HepG2 (cell line): ENCODE data around the gene PPA1. TPM values are rescaled to one million over a fixed set of nuclear protein-coding genes. Genes with fewer than 3 reads are reported as not detected.

Experiments
- ARID5B ChIP-seq: IDR thresholded peaks from 2 replicates; pipeline ENCODE4 v1.4.0; 2020; ENCODE audit warnings: mild to moderate bottlenecking, missing genetic modification reagents
- DDIT3 ChIP-seq: sonication (generic); formaldehyde crosslinking; IDR thresholded peaks from 2 replicates; pipeline ENCODE4 v1.4.0; 2020; ENCODE audit warnings: mild to moderate bottlenecking, missing genetic modification reagents
- ELK4 ChIP-seq: sonication (generic); formaldehyde crosslinking; IDR thresholded peaks from 2 replicates; pipeline ENCODE4 v1.9.0; 2021; ENCODE audit warnings: missing genetic modification reagents, borderline replicate concordance
- IKZF1 ChIP-seq: fragments of 450-650 bp; IDR thresholded peaks from 2 replicates; pipeline ENCODE4 v1.7.1; 2016
- MED8 ChIP-seq: sonication (generic); formaldehyde crosslinking; IDR thresholded peaks from 2 replicates; pipeline ENCODE4 v1.8.1; 2023; ENCODE audit warnings: mild to moderate bottlenecking, missing genetic modification reagents; ENCODE audit not compliant: insufficient replicate concordance
- NBN ChIP-seq: fragments of 450-650 bp; conservative IDR thresholded peaks from 2 replicates; pipeline ENCODE4 v1.6.1; 2017
- NFATC3 ChIP-seq: sonication (generic); formaldehyde crosslinking; IDR thresholded peaks from 2 replicates; pipeline ENCODE4 v1.5.1; 2020; ENCODE audit warnings: mild to moderate bottlenecking, missing genetic modification reagents
- POLR2A ChIP-seq, 2 experiments: IDR thresholded peaks; 2 replicates each; pipeline ENCODE4 v1.6.1; 2011; ENCODE audit warnings: low read depth in 2 of 2, low read length in 2 of 2, mild to moderate bottlenecking in 1 of 2, moderate library complexity in 1 of 2; ENCODE audit not compliant: insufficient read depth in 1 of 2
- TCF7 ChIP-seq: sonication (generic); IDR thresholded peaks from 2 replicates; pipeline ENCODE4 v1.6.1; 2016; ENCODE audit warnings: antibody characterized with exemption, low read depth
- TIGD3 ChIP-seq: sonication (generic); formaldehyde crosslinking; IDR thresholded peaks from 2 replicates; pipeline ENCODE4 v1.5.1; 2020; ENCODE audit warnings: mild to moderate bottlenecking, missing genetic modification reagents, borderline replicate concordance
- ZKSCAN5 ChIP-seq: sonication (generic); formaldehyde crosslinking; IDR thresholded peaks from 2 replicates; pipeline ENCODE4 v1.5.1; 2020; ENCODE audit warnings: mild to moderate bottlenecking, missing genetic modification reagents
- ZNF207 ChIP-seq: fragments of 450-650 bp; IDR thresholded peaks from 2 replicates; pipeline ENCODE4 v1.6.1; 2016; ENCODE audit warnings: antibody characterized with exemption, borderline replicate concordance
- ZNF276 ChIP-seq: sonication (generic); formaldehyde crosslinking; IDR thresholded peaks from 2 replicates; pipeline ENCODE4 v1.4.0; 2020; ENCODE audit warnings: mild to moderate bottlenecking, low read depth, missing genetic modification reagents
- ZNF441 ChIP-seq: sonication (generic); formaldehyde crosslinking; IDR thresholded peaks from 2 replicates; pipeline ENCODE4 v1.7.0; 2021; ENCODE audit warnings: missing genetic modification reagents, borderline replicate concordance
- ZNF468 ChIP-seq: sonication (generic); formaldehyde crosslinking; IDR thresholded peaks from 2 replicates; pipeline ENCODE4 v1.8.0; 2022; ENCODE audit warnings: mild to moderate bottlenecking, moderate library complexity, missing genetic modification reagents
- ZNF576 ChIP-seq: sonication (generic); formaldehyde crosslinking; IDR thresholded peaks from 2 replicates; pipeline ENCODE4 v1.4.0; 2020; ENCODE audit warnings: mild to moderate bottlenecking, missing genetic modification reagents
- ZNF672 ChIP-seq: sonication (generic); formaldehyde crosslinking; IDR thresholded peaks from 2 replicates; pipeline ENCODE4 v1.8.1; 2022; ENCODE audit warnings: missing genetic modification reagents
- ZNF720 ChIP-seq: sonication (generic); formaldehyde crosslinking; IDR thresholded peaks from 2 replicates; pipeline ENCODE4 v1.4.0; 2020; ENCODE audit warnings: missing genetic modification reagents
- ZNF724P ChIP-seq: sonication (generic); formaldehyde crosslinking; IDR thresholded peaks from 2 replicates; pipeline ENCODE4 v1.8.0; 2022; ENCODE audit warnings: missing genetic modification reagents, borderline replicate concordance
- polyA plus RNA-seq, 8 experiments: library from polyadenylated mRNA; depleted of rRNA in 3 of 8; stranded (reverse) in 7 of 8; unstranded in 1 of 8; fragments of >200 nt; fragmentation: Illumina TruSeq in 4 of 8; extraction: Trizol in 4 of 8; gene quantifications; 2 replicates each; pipeline versions ENCODE4 v1.2.1 to v1.2.3, GENCODE V29; 2011 to 2016; ENCODE audit warnings: low read depth in 4 of 8, missing spikeins in 1 of 8, mixed read lengths in 1 of 8; ENCODE audit not compliant: insufficient read depth in 1 of 8
- total RNA-seq, 5 experiments: library from RNA; depleted of rRNA; stranded (reverse); fragments of >200 nt; fragmentation: Illumina TruSeq; extraction: Trizol; gene quantifications; 2 replicates each; pipeline ENCODE4 v1.2.3, GENCODE V29; 2016; ENCODE audit warnings: low read depth in 1 of 5

PPA1 gene
- total and polyA plus RNA-seq, 2 of the 13 experiments (the other 11 are each of a cell fraction or from before 2014, with no cell fraction given) = 136 to 250 TPM

- peak; percentile 21; the same call in 1 of the 2 replicates for TF ChIP-seq TIGD3 (CRISPR knock-in tag)
- TF ChIP-seq ZNF207 = no peak
- no peak for TF ChIP-seq ZNF576 (CRISPR knock-in tag)
- TF ChIP-seq ZNF276 (CRISPR knock-in tag) = peak; percentile 75; the same call in 1 of the 2 replicates
- TF ChIP-seq ZNF468 (CRISPR knock-in tag) = 0 out of 2 replicates have a peak, but pooled peaks have one; percentile 45
- TF ChIP-seq POLR2A (IDR thresholded peaks at IDR 0.05; ENCODE audit: insufficient read depth in 1 of 2, low read depth in 2 of 2, low read length in 2 of 2) = peak; percentile 89 to 97
- TF ChIP-seq NBN = no peak
- TF ChIP-seq IKZF1 = no peak
- TF ChIP-seq ZNF720 (CRISPR knock-in tag) = no peak
- TF ChIP-seq ARID5B (CRISPR knock-in tag) = peak; percentile 51
- TF ChIP-seq ZNF672 (CRISPR knock-in tag) = no peak
- no peak for TF ChIP-seq NFATC3 (CRISPR knock-in tag)
- no peak for TF ChIP-seq ELK4 (CRISPR knock-in tag)
- TF ChIP-seq ZNF441 (CRISPR knock-in tag) = 0 out of 2 replicates have a peak, but pooled peaks have one; percentile 24
- TF ChIP-seq ZKSCAN5 = no peak; the same call in 1 of the 2 replicates
- no peak for TF ChIP-seq DDIT3
- TF ChIP-seq MED8 (CRISPR knock-in tag) = peak; percentile 51
- no peak; the same call in 1 of the 2 replicates for TF ChIP-seq ZNF724P (CRISPR knock-in tag)
- no peak for TF ChIP-seq TCF7
These were observed at the start of gene PPA1 (continued) for GRCh38 chr10:70233109-70233938.
